Activated T-cell treated with anti-CD3 and anti-CD28 coated beads, Interleukin-2, amount 50 U/mL, for 72 hours (primary cell): ENCODE results near the gene DCTN5. TPM values are rescaled to one million over a fixed set of nuclear protein-coding genes. Genes with fewer than 3 reads are reported as not detected.

Source experiments
- ATAC-seq, 2 donors: fragments of 150-1000 bp; cut with Tn5 transposase; replicated peaks in 1 of 2; 2 replicates each; pipeline ENCODE4 v1.10.0; 2021; ENCODE audit warnings: moderate library complexity in 2 of 2, mild to moderate bottlenecking in 1 of 2
- DNase-seq, 2 donors: peaks; one replicate each; pipeline ENCODE4 v3.0.0; 2021 to 2022; ENCODE audit warnings: mixed read lengths in 1 of 2
- H3K27ac Mint-ChIP-seq: one replicate; pipeline ENCODE4 v1.8.0; 2022; ENCODE audit warnings: mild to moderate bottlenecking, moderate library complexity, mixed read lengths
- H3K27me3 Mint-ChIP-seq: one replicate; pipeline ENCODE4 v1.8.0; 2022; ENCODE audit warnings: low read depth, mixed read lengths
- H3K36me3 Mint-ChIP-seq, 2 donors: one replicate each; pipeline ENCODE4 v1.8.0; 2022; ENCODE audit warnings: mixed read lengths in 2 of 2, mild to moderate bottlenecking in 1 of 2; ENCODE audit not compliant: insufficient read depth in 2 of 2
- H3K4me1 Mint-ChIP-seq: one replicate; pipeline ENCODE4 v1.8.0; 2022; ENCODE audit warnings: low read depth, mixed read lengths
- H3K4me3 Mint-ChIP-seq, 2 donors: one replicate each; pipeline ENCODE4 v1.8.0; 2022; ENCODE audit warnings: mild to moderate bottlenecking in 2 of 2, mixed read lengths in 2 of 2, moderate library complexity in 2 of 2
- H3K9me3 Mint-ChIP-seq, 2 donors: one replicate each; pipeline ENCODE4 v1.8.0; 2022; ENCODE audit warnings: mixed read lengths in 2 of 2
- total RNA-seq, 2 donors: library from RNA; stranded (reverse); gene quantifications; one replicate each; pipeline ENCODE4 v1.2.3, GENCODE V29; 2022

Gene DCTN5
- total RNA-seq, 2 donors from 2014 or later: 62.6 to 78.2 TPM

DNA sequence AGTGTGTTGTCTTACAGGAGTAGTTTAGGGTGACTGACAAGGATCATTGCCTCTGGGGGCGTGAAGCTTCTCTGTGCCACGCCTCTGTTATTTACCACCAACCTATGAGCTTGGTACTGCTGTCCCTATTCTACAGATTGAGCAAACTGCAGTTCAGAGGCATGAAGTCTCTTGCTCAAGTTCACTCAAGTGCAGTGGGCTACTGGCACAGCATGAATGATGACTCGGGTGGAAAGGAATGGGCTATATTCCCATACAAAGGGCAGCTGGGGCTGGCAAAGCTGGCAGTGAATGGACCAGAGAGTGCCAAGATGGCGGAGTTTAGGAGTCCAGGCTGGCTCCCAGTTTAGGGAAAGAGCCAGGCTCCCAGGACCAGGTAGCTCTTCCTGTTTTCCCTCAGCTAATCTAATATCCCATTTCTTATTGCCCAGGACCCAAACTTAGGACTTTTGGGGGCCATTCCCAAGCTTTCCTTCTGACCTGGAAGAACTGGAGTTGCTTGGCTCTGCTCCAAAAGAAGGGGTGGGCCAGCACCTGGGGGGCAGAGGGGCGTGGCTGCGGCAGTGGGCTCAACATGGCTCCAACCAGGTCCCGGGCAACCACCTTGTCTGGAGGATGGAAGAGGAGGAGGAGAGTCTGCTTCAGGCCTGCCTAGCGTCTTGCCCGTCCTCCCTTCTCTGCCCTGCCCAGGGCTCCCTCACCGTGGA, 50.4 kb downstream of the DCTN5 start:
- no peak for DNase-seq
- Mint-ChIP-seq H3K27me3 (no peaks in the 10 kb centered on the region), H3K27ac (no peak overlapping the region), H3K36me3 (peaks cover 13 to 20% of the 10 kb centered on the region in 2 donors), H3K4me3 (no peak overlapping the region), H3K9me3 (no peaks in the 10 kb centered on the region), H3K4me1 (peaks cover 7% of the 10 kb centered on the region)
- ATAC-seq: no peak

DNA sequence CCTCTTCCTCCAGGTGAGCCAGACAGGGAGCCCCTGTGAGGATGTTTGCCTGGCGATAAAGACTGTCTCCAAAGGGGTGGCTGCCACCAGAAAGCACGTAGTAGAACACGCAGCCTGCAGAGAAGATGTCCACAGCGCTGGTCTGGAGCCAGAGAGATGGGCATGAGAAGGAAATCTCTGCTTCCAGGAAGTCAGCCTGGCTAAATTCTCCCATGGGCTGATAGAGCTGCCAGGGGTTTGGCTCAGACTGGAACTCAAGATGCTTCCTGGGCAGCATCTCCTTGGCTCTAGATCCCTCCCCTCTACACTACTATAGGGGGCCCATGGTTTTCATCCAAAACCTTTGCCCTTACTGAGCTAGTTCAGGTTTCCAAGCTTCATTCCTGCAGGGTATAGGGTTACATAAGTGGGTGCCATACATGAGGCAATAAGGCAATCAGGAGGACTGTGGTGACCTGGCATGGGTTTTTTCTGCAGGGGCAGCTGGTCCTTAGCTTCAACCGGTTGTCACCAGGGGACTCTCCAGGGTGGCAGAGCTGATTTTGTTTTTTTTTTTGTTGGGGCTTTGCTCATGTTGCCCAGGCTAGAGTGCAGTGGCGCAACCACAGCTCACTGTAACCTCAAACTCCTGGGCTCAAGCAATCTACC, 51.0 kb downstream of the DCTN5 start:
- H3K9me3 Mint-ChIP-seq: no peaks in the 10 kb centered on the region

DNA sequence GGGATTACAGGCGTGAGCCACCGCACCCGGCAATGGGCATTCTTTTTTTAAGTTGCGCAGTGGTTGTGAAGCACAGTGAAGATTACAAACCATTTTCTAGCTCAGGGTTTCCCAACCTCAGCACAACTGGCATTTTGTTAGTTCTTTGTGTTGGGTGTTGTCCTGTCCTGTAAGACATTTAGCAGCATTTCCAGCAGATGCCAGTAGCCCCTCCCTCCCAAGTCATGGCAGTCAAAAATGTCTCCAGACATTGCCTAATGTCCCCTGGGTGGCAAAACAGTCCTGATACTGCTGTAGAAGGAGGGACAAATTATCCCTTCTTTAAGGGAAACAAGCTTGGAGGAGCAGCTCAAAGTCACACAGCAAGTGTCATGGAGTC, 53.0 kb downstream of the DCTN5 start:
- Mint-ChIP-seq H3K9me3 (no peaks in the 10 kb centered on the region), H3K4me3 (peak overlapping the region in 1 of 2 donors; percentile 46), H3K27me3 (no peaks in the 10 kb centered on the region), H3K27ac (no peak overlapping the region), H3K4me1 (peaks cover 7% of the 10 kb centered on the region), H3K36me3 (peaks cover 2 to 6% of the 10 kb centered on the region in 2 donors)
- ATAC-seq (peak in 1 of 2 donors; percentile 5), DNase-seq (no peak)

More for the DNA sequence above, 51.0 kb downstream of the DCTN5 start:
- DNase-seq (no peak), ATAC-seq (no peak)
- Mint-ChIP-seq H3K4me1 (peaks cover 7% of the 10 kb centered on the region), H3K27me3 (no peaks in the 10 kb centered on the region), H3K36me3 (peaks cover 9 to 16% of the 10 kb centered on the region in 2 donors), H3K4me3 (no peak overlapping the region), H3K27ac (no peak overlapping the region)

DNA sequence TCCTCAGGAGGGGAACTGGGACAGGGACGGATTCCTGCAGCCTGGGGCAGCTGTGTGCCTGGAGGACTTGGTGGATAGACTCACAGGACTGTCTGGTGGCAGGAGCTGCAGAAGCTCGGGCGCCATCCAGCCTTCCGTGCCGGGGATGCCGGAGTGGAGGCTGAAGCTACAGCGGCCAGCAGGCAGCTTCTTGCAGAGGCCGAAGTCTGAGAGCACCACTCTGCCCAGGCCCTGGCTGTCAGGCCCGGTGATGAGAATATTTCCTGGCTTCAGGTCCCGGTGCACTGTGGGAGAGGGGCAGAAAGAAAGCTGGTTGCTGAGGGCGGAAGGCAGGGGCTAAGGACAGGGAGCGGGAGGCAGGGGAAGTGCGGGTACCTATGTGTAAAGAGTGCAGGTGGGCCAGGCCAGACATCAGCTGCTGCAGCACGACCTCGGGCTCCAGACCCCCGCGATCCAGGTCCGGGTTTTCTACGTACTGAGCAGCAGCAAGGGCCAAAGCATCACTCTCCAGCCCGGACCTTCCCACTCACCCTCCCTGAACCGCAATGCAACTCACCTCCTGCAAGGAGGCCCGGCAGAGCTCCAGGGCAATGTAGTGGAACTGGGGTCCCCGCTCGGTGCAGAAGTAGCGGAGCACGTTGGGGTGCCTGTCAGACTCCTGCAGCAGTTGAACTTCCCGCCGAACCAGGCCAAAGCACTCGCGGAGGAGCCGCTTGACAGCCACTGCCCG, 53.5 kb downstream of the DCTN5 start:
- H3K4me3 Mint-ChIP-seq: peak overlapping the region in 1 of 2 donors; percentile 46
- peaks cover 0 to 2% of the 10 kb centered on the region in 2 donors for H3K36me3 Mint-ChIP-seq
- H3K27me3 Mint-ChIP-seq: no peaks in the 10 kb centered on the region
- H3K9me3 Mint-ChIP-seq: no peaks in the 10 kb centered on the region
- H3K4me1 Mint-ChIP-seq: peaks cover 7% of the 10 kb centered on the region
- DNase-seq: no peak
- peak; percentile 20 to 23 for ATAC-seq
- H3K27ac Mint-ChIP-seq: no peak overlapping the region

DNA sequence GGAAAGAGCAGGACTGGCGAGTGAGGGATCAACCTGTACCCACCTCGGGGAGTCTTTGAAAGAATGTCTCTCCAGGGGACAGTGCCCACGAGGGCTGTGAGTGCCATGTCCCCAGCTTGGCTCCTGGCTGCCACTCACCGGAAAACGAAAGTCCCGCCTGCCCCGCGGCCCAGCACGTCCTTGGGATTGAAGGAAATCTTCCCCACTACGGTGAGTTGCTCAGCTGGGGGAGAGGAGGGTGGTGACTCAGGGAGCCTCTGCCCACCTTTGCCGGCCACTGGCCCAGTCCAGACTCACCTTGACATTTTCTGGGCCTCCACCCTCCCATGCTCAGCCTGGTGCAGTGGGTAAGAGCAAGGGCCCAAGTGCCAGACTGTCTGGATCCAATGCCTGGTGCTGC, 54.5 kb downstream of the DCTN5 start:
- DNase-seq (no peak), ATAC-seq (no peak)
- Mint-ChIP-seq H3K27me3 (no peaks in the 10 kb centered on the region), H3K4me3 (no peak overlapping the region), H3K9me3 (no peaks in the 10 kb centered on the region), H3K27ac (no peak overlapping the region), H3K4me1 (peaks cover 7% of the 10 kb centered on the region), H3K36me3 (peaks cover 0 to 2% of the 10 kb centered on the region in 2 donors)

DNA sequence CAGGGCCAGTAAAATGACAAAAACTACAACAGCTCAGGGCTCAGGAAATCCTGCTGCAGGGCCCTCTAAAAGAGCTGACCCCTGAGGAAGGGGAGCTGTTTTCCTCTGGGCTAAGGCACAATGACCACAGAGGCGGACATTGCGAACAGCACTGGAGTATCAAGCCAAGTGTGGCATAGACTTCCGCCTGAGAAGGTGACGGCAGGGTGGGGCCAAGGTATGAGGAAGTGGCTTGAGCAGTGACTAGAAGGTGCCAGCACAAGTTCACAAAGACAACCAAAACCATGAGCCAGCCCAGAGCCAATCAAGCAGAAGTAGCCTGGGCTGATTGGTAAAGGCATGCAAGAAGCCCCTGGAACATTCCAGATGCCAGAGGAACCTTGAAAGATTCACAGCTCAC, 57.8 kb downstream of the DCTN5 start:
- no peak for DNase-seq
- peak in 1 of 2 donors; percentile 58 for ATAC-seq
- Mint-ChIP-seq H3K36me3 (peaks cover 6 to 10% of the 10 kb centered on the region in 2 donors), H3K4me3 (no peak overlapping the region), H3K9me3 (peaks cover 3 to 7% of the 10 kb centered on the region in 2 donors), H3K27ac (no peak overlapping the region), H3K27me3 (peaks cover 13% of the 10 kb centered on the region), H3K4me1 (peaks cover 7% of the 10 kb centered on the region)

DNA sequence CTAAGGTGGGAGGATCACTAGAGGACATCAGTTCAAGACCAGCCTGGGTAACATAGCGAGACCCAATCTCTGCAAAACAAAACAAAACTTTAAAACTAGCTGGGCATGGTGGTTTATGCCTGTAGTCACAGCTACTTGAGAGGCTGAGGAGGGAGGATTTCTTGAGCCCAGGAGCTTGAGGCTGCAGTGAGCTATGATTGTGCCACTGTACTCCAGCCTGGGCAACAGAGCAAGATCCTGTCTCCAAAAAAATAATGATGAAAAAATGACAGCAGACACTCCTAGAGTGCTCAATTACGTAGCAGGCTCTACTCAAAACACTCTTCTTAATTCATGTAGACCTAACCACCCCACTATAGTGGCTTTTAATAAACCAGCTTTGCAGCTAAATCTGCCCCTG, 58.8 kb downstream of the DCTN5 start:
- DNase-seq (no peak), ATAC-seq (no peak)
- Mint-ChIP-seq H3K36me3 (peaks cover 6 to 10% of the 10 kb centered on the region in 2 donors), H3K9me3 (peaks cover 3 to 7% of the 10 kb centered on the region in 2 donors), H3K27me3 (peaks cover 13% of the 10 kb centered on the region), H3K4me3 (no peak overlapping the region), H3K27ac (no peak overlapping the region), H3K4me1 (no peaks in the 10 kb centered on the region)

DNA sequence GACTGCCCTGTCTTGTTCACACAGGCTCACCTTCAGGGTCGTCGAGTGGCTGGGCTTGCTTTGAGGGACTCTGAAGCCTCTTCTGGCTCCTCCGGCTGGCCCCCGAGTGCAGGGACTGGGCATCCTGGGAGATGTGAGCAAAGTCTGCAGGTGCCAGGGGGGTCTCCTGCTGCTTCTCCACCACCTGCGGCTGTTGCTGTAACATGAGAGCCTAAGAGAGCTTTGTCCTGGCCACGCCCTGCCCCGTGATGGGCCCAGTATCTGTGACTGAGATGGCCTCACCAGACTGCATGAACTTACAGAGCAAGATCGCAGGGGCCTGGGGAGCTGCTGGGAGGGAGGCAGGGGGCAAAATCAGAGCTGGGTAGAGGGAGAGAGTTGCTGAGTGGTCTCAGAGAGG, 59.2 kb downstream of the DCTN5 start:
- H3K36me3 Mint-ChIP-seq: peaks cover 6 to 10% of the 10 kb centered on the region in 2 donors
- peaks cover 3 to 7% of the 10 kb centered on the region in 2 donors for H3K9me3 Mint-ChIP-seq
- H3K27ac Mint-ChIP-seq: no peak overlapping the region

DNA sequence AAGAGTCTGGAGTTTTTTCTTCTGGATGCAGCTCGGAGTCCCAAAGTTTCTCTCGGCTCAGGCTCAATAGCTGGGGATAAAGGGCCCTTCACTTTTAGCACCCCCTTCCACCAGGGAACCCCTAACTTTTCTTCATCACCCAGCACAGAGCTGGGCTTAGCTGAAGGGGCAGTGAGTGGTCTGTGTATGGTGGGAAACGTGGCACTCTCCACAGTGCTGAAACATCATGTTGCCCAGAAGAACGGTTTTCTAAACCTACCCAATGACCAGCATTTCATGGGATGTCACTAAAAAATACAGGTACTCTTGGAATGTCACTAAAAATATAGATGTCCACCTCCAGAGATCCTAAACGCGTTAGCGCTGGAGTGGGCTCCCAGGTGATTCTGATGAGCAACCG, 59.8 kb downstream of the DCTN5 start:
- DNase-seq (no peak), ATAC-seq (no peak)
- H3K27me3 Mint-ChIP-seq: peaks cover 22% of the 10 kb centered on the region
- no peaks in the 10 kb centered on the region for H3K4me1 Mint-ChIP-seq
- no peak overlapping the region for H3K4me3 Mint-ChIP-seq
- no peak overlapping the region for H3K27ac Mint-ChIP-seq
- H3K36me3 Mint-ChIP-seq: peaks cover 6 to 10% of the 10 kb centered on the region in 2 donors
- H3K9me3 Mint-ChIP-seq: peaks cover 3 to 7% of the 10 kb centered on the region in 2 donors

More for the DNA sequence above, 59.2 kb downstream of the DCTN5 start:
- ATAC-seq (no peak), DNase-seq (no peak)
- Mint-ChIP-seq H3K4me1 (no peaks in the 10 kb centered on the region), H3K4me3 (no peak overlapping the region), H3K27me3 (peaks cover 17% of the 10 kb centered on the region)

DNA sequence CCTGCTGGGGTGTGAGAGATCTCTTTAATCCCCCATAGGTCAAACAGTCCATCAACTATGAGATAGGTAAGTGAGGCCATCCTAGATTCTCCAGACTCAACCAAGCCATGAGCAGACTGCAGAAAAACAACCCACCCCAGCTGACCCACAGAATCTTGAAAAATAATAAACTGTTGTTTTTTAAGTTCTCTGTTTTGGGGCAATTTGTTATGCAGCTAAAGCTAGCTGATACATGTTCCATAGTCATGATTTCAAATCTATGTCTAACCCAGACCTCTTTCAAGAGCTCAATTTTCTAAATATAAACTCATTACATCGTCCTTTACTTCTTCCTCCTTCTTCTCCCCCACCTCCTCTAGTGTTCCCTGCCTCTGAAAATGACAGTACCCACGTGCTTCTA, 61.7 kb downstream of the DCTN5 start:
- no peak overlapping the region for H3K27ac Mint-ChIP-seq
- peaks cover 6 to 10% of the 10 kb centered on the region in 2 donors for H3K36me3 Mint-ChIP-seq
- peaks cover 3 to 7% of the 10 kb centered on the region in 2 donors for H3K9me3 Mint-ChIP-seq

DNA sequence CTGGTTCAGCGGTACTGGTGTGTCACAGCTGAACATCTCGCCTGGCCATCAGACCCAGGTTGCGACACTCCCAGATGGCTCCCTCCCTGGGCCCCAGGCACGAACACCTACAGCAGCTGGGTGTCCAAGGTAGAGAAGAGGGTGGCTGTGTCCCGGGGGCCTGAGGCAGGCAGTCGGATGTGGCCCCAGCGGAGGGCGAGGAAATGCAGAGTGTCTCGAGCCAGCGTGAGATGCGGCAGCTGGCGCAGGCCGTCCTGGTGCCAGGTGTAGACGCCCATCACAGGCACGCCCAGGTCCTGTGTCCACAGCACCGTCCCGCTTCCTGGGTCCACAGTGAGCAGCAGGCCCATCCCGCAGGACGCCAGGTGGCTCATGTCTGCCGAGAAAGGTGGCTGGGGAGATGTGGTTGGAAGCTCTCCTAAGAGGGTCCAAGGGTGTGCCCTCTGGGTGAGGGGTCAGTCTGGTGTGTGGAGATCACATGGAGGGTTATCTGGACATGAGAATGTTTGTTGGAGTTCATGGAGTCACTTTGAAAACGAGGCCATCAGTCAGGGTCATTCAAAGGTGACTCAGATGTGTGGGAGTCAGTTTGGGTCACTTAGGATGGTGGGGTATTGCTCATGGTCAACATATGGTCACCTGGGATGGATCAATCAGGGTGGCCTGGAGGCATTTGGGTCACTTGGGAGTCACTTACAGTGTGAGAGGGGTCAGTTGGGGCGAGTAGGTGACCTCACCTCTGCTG, 63.7 kb downstream of the DCTN5 start:
- DNase-seq (no peak), ATAC-seq (no peak)
- Mint-ChIP-seq H3K27ac (no peak overlapping the region), H3K4me1 (no peaks in the 10 kb centered on the region), H3K27me3 (peaks cover 30% of the 10 kb centered on the region), H3K4me3 (no peak overlapping the region), H3K36me3 (peaks cover 7 to 13% of the 10 kb centered on the region in 2 donors), H3K9me3 (peaks cover 3 to 9% of the 10 kb centered on the region in 2 donors)

More for the DNA sequence above, 61.7 kb downstream of the DCTN5 start:
- DNase-seq (no peak), ATAC-seq (no peak)
- Mint-ChIP-seq H3K4me1 (no peaks in the 10 kb centered on the region), H3K27me3 (peaks cover 22% of the 10 kb centered on the region), H3K4me3 (no peak overlapping the region)

DNA sequence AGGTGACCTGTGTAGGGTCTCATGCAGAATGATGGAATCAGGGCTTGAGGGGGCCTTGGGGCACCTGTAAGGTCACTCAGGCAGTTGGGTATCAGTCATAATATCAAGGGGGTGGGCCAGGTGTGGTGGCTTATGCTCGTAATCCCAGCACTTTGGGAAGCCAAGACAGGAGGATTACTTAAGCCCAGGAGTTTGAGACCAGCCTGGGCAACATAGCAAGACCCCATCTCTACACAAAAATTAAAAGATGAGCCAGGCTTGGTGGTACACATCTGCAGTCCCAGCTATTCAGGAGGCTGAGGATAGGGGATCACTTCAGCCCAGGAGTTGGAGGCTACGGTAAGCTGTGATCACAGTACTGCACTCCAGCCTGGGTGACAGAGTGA, 64.2 kb downstream of the DCTN5 start:
- Mint-ChIP-seq H3K9me3 (peaks cover 8 to 10% of the 10 kb centered on the region in 2 donors), H3K36me3 (peaks cover 12 to 18% of the 10 kb centered on the region in 2 donors), H3K27me3 (peaks cover 35% of the 10 kb centered on the region), H3K4me3 (no peak overlapping the region), H3K4me1 (no peaks in the 10 kb centered on the region), H3K27ac (no peak overlapping the region)
- DNase-seq (no peak), ATAC-seq (no peak)
